HG02870 (cell line): ENCODE data around the gene MAN2C1.
"Not testable (repeated sequence)": the region's sequence is repeated elsewhere in the genome, so short reads cannot be mapped to it uniquely, and the experiment has no call there.

ENCODE experiments used
- ATAC-seq: cut with Tn5 transposase; IDR thresholded peaks from one replicate; pipeline ENCODE4 v1.9.1; 2021; ENCODE audit warnings: mild to moderate bottlenecking, moderate library complexity; ENCODE audit not compliant: unreplicated experiment

MAN2C1 gene

GRCh38 chr15:75361361-75361988 is 6.9 kb downstream of the MAN2C1 start:
- ATAC-seq: no peak

- no peak for ATAC-seq
Measured at GRCh38 chr15:75360856-75361255, 7.6 kb downstream of the MAN2C1 start.

DNA sequence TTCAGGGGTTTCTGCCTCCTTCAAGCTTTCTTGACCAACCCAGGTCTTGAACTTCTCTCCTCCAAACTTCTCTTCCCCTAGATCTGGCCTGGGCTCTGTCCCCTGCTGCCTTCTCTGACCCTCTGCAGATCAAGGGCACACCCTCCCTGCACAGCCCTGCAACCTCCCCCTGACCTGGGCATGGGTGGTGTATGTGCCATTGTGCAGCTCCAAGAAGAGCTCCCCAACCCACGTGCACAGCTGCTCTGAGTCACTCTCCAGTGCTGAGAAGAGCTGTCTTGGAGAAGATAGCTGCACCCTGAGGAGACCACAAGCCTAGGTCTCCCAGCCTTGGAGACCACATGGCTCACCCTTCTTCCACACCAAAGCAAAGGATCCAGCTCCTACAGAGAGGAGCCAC is 8.0 kb downstream of the MAN2C1 start:
- no peak for ATAC-seq

GRCh38 chr15:75359537-75360250 is 8.7 kb downstream of the MAN2C1 start:
- no peak for ATAC-seq

DNA sequence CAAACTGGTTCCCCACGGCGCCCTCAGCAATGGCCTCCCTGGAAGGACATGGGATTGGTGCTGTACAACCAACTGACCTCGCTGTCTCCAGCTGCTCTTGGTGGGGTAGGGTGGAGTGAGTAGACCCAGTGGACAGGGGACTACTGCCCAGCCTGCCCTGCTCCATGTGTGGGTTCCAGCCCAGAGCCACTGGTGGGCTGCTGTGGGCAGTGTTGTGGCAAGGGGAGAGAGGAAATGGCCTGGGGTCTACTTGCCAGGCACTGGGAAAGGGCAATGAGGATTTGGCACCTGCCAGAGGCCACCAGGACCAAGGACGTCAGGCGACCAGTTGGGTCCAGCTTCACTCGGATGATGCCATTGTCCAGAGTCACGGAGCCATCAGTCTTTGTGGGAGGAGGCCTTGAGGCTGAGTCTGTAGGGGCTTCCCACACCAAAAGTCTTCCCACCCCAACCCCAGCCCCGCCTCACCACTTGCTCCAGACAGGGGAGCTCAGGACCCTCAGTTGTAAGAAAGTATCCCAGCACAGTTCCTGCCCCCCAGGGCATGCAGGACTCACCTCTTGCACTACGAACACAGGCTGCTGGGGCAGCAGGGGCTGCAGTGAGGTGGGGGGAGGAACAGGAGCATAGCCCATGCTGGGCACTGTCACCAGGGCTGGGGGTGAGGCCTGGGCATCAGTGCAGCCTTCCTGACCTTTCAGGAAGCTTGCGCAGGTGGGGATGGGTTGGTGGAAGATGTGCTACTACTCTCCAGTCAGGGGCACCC is 9.5 kb downstream of the MAN2C1 start:
- no peak for ATAC-seq

- ATAC-seq: no peak
Measured at GRCh38 chr15:75357976-75358673, 10.3 kb downstream of the MAN2C1 start.

DNA sequence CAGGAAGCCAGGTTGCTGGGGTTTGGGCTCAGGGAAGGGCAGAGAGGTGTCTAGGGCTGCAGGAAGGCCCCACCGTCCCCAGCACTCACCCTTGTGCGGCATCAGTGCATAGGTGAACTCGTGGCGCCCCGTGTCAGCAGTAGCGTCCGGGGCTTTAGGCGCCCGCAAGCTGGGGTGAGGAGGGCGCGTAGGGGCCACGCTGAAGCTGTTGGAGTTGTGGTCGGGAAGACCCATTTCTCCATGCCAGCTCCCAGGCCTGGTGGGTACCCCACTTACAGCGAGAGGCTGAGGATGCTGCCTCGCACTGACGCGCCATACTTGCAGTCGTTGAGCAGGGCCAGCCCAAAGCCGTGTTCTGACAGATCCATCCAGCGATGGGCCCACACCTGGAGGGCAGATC is 11.9 kb downstream of the MAN2C1 start:
- ATAC-seq: no peak

DNA sequence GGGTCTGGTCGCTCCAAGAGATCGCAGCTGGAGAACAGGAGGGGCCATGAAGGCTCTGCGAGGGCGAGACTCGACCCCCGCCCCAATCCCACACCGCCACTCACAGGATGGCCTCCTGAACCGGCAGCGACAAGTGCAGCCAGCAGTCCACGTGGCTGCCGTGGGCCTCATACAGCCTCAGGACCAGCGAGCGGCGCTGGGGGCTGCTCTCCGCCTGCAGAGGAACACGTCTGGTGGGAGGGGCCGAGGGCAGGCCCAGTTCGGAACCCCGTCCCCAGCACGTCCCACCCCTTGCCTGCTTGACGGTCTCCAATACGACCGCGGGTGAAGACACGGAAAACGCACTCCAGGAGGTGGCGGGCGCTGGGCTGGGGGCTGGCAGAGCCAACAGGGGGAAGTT is 12.4 kb downstream of the MAN2C1 start:
- ATAC-seq: no peak

GRCh38 chr15:75355369-75355768 is 13.0 kb downstream of the MAN2C1 start:
- ATAC-seq: no peak

DNA sequence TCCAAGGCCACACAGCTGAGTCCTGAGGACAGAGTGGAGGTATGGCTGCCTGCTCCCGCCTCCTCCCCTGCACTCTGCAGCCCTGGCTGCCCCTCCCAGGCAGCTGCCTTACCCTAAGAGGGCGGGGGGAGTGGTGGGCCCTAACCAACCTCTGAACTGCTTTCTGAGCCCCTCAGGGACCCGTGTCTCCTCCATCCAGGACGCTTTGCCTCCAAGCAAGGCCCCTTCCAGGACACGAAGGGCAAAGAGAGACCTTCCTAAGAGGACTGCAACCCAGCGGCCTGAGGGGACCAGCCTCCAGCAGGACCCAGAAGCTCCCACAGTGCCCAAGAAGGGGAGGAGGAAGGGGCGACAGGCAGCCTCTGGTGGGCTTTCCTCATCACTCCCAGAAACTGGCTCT is 14.0 kb downstream of the MAN2C1 start:
- no peak for ATAC-seq

DNA sequence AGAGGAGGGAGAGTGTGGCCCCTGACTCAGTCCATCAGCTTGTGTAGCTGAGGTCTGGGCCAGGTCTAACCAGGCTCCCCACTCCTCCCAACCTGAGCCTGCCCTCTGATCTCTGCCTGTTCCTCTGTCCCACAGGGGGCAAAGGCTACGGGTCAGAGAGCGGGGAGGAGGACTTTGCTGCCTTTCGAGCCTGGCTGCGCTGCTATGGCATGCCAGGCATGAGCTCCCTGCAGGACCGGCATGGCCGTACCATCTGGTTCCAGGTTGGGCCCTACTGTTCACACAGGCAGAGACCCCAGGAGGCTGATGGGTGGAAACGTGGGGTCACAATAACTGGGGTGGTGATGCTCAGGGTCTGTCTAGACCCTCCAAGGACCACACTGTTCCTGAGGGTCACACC is 14.8 kb downstream of the MAN2C1 start:
- ATAC-seq: no peak

DNA sequence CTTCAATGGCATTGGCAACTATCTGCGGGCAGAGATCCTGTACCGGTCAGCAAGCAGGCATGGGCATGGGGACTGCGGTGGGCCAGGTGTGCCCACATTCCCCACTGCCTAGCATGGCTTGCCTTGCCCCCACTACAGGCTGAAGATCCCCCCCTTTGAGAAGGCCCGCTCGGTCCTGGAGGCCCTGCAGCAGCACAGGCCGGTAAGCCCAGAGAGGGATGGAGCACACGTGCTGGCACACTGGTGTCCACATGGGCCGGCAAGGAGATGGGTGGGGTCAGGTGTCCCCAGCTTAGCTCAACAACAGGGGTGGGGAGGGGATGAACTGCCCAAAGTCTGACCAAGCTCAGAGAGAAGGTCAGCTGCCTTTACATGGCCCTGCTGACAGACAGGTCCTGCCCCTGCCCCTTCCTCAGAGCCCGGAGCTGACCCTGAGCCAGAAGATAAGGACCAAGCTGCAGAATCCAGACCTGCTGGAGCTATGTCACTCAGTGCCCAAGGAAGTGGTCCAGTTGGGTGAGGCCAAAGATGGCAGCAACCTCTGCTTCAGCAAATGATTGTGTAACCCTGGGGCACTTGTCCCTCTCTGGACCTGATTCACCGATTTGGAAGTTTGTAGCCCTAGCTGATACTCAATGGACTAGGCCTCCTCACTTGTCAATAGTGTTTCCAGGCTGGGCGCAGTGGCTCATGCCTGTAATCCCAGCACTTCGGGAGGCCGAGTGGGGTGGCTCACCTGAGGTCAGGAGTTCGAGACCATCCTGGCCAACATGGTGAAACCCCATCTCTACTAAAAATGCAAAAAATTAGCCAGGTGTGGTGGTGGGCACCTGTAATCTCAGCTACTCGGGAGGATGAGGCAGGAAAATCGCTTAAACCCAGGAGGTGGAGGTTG is 16.0 kb downstream of the MAN2C1 start:
- ATAC-seq: no peak

GRCh38 chr15:75350601-75351361 is 17.6 kb downstream of the MAN2C1 start:
- ATAC-seq: no peak

DNA sequence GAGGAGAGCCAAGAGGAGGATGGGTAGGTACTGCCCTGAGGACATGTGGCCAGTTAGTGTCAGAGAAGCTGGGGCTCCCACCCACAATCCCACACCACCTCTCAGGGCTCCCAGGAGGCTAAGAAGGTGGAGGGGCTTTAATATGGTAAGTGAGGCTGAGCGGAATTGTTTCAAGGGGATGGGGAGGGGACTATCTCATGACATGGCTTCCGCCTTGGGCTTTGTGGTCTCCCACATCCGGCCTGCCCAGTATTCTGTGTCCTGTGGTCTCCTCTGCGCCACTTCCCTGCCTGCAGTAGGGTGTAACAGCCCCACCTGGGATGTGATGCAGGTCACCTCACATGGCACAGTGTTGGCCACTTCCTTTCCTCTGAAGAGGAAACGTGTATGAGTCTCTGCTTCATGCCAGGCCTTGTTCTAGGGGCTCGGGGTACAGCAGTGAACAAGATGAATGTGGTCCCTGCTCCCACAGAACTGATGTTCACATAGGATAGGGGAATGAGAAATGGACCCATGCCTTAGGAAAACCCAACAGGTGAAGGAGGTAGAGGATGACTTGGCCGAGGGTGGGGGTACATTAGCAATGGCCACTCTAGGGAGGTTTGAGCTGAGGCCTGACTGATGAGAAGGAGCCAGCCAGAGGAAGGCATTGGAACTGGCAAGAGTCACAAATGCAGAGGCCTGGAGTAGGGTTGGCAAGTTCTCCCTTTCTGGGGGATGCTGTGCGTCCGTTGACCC is 18.4 kb downstream of the MAN2C1 start:
- no peak for ATAC-seq

DNA sequence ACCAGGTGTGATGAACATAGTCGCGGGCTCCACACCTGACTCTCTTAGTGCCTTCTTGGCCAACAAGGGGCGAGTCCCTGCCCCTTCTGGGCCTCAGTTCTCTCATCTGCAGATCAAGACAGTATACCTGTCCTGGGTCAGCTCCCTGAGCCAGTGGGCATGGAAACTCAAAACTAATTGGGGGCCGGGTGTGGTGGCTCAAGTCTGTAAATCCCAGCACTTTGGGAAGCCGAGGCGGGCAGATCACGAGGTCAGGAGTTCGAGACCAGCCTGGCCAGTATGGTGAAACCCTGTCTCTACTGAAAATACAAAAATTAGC is 19.1 kb downstream of the MAN2C1 start:
- ATAC-seq: not testable (repeated sequence)

GRCh38 chr15:75348562-75349350 is 19.7 kb downstream of the MAN2C1 start:
- ATAC-seq: no peak

- no peak for ATAC-seq
Measured at GRCh38 chr15:75348034-75348561, 20.3 kb downstream of the MAN2C1 start.
